PC-9 (cell line): ENCODE measurements around the gene CCDC30.

Experiments
- EZH2 ChIP-seq: fragments of 200-600 bp; sonication (generic); IDR thresholded peaks from 2 replicates; pipeline ENCODE4 v1.8.0; 2017; ENCODE audit warnings: antibody characterized with exemption, low read depth
- TF ChIP-seq, protein P1 (sequence below): fragments of 200-600 bp; sonication (generic); conservative IDR thresholded peaks from 2 replicates; pipeline ENCODE4 v1.6.1; 2017; ENCODE audit warnings: mixed run types, antibody characterized with exemption, mild to moderate bottlenecking, moderate library complexity

- TF ChIP-seq, protein P1, sequence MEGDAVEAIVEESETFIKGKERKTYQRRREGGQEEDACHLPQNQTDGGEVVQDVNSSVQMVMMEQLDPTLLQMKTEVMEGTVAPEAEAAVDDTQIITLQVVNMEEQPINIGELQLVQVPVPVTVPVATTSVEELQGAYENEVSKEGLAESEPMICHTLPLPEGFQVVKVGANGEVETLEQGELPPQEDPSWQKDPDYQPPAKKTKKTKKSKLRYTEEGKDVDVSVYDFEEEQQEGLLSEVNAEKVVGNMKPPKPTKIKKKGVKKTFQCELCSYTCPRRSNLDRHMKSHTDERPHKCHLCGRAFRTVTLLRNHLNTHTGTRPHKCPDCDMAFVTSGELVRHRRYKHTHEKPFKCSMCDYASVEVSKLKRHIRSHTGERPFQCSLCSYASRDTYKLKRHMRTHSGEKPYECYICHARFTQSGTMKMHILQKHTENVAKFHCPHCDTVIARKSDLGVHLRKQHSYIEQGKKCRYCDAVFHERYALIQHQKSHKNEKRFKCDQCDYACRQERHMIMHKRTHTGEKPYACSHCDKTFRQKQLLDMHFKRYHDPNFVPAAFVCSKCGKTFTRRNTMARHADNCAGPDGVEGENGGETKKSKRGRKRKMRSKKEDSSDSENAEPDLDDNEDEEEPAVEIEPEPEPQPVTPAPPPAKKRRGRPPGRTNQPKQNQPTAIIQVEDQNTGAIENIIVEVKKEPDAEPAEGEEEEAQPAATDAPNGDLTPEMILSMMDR: no peak
- TF ChIP-seq EZH2: no peak
Measured at GRCh38 chr1:42576935-42577334, 113.8 kb downstream of the CCDC30 start.
